Measurements from ENCODE around the gene C12orf75. TPM values are rescaled to one million over a fixed set of nuclear protein-coding genes. Genes with fewer than 3 reads are reported as not detected.
A peak's percentile ranks its signal among the peaks of the same experiment; 100 is the strongest.

The C12orf75 gene
- total and polyA plus RNA-seq, 2 donors (not counting 1 experiment from before 2014, with no cell fraction given) = 133 to 298 TPM

DNA sequence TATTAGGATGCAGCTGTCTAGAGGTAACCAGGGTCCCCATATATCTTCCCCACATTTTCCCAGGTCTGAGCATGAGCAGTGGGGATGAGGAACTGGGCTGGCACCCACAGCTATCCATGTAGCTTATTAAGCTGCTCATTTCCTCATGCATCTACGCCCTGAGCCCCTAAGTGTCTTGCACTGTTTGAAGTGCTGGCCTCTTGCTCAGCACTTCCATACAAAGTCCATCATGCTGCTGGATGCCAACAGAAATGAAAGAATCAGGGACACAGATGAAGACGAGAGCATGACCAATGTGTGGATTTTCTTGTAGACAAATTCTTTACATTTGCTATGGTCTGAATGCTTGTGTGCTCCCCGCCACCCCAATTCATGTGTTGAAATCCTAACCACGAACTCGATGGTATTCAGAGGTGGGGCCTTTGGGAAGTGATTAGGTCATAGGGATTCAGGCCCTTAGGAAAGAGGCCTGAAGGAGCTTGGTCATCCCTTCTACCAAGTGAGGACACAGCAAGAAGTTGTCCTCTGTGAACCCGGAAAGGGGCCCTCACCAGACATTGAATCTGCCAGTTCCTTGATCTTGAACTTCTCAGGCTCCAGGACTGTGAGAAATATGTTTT, 54.5 kb downstream of the C12orf75 start:
- Histone ChIP-seq H3K79me2 (ENCODE audit: control insufficient read depth, insufficient read depth, low read length) (no peaks in the 10 kb centered on the region), H3K4me2 (ENCODE audit: extremely low read depth, insufficient read depth, low read length) (no peak overlapping the region), H3K9me3 (ENCODE audit: control insufficient read depth, insufficient read depth, low read depth, low read length) (no peaks in the 10 kb centered on the region), H3K9ac (ENCODE audit: insufficient read depth, low read length) (no peak overlapping the region), H3K4me3 (replicated peaks in 1 of 4; ENCODE audit: control extremely low read depth in 1 of 4, insufficient read depth in 1 of 4, low read depth in 3 of 4, low read length in 4 of 4) (no peak overlapping the region), H2AFZ (ENCODE audit: low read length) (no peak overlapping the region), H3K4me1 (ENCODE audit: control insufficient read depth, extremely low read depth, insufficient read depth, low read length) (peaks cover 4% of the 10 kb centered on the region), H3K27ac (ENCODE audit: insufficient read depth, low read length) (no peak overlapping the region), H3K36me3 (ENCODE audit: control insufficient read depth, insufficient read depth, low read length) (peaks cover 2% of the 10 kb centered on the region), H4K20me1 (ENCODE audit: control insufficient read depth, extremely low read depth, insufficient read depth, low read length) (no peaks in the 10 kb centered on the region), H3K27me3 (ENCODE audit: control insufficient read depth, insufficient read depth, low read length) (no peaks in the 10 kb centered on the region)
- peak; percentile 57 to 66 for DNase-seq (ENCODE audit: low read depth in 2 of 2)
- TF ChIP-seq, protein P1, sequence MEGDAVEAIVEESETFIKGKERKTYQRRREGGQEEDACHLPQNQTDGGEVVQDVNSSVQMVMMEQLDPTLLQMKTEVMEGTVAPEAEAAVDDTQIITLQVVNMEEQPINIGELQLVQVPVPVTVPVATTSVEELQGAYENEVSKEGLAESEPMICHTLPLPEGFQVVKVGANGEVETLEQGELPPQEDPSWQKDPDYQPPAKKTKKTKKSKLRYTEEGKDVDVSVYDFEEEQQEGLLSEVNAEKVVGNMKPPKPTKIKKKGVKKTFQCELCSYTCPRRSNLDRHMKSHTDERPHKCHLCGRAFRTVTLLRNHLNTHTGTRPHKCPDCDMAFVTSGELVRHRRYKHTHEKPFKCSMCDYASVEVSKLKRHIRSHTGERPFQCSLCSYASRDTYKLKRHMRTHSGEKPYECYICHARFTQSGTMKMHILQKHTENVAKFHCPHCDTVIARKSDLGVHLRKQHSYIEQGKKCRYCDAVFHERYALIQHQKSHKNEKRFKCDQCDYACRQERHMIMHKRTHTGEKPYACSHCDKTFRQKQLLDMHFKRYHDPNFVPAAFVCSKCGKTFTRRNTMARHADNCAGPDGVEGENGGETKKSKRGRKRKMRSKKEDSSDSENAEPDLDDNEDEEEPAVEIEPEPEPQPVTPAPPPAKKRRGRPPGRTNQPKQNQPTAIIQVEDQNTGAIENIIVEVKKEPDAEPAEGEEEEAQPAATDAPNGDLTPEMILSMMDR (conservative IDR thresholded peaks at IDR 0.05 in 1 of 2, IDR thresholded peaks at IDR 0.05 in 1 of 2; ENCODE audit: low read depth in 1 of 2, low read length in 2 of 2) = no peak
- TF ChIP-seq EZH2 (IDR thresholded peaks at IDR 0.05; ENCODE audit: low read length, missing control alignments) = no peak

DNA sequence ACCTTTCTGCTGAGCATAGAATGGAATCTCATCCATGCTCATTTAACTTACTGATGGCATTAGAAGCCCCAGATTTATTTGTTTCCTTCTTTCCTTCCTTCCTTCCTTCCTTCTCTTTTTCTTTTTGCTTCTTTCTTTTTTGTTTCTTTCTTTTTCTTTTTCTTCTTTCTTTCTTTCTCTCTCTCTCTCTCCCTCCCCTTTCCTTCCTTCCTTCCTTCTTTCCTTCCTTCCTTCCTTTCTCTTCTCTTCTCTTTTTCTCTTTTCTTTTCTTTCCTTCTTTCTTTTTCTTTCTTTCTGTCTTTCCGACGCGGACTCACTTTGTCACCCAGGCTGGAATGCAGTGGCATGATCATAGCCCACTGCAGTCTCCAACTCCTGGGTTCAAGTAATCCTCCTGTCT, 55.9 kb downstream of the C12orf75 start:
- H3K36me3 ChIP-seq (ENCODE audit: control insufficient read depth, insufficient read depth, low read length) = peaks cover 2% of the 10 kb centered on the region
- no peaks in the 10 kb centered on the region for H4K20me1 ChIP-seq (ENCODE audit: control insufficient read depth, extremely low read depth, insufficient read depth, low read length)
- no peaks in the 10 kb centered on the region for H3K27me3 ChIP-seq (ENCODE audit: control insufficient read depth, insufficient read depth, low read length)
- no peak overlapping the region for H3K27ac ChIP-seq (ENCODE audit: insufficient read depth, low read length)
- peaks cover 4% of the 10 kb centered on the region for H3K4me1 ChIP-seq (ENCODE audit: control insufficient read depth, extremely low read depth, insufficient read depth, low read length)
- no peak overlapping the region for H3K9ac ChIP-seq (ENCODE audit: insufficient read depth, low read length)
- H3K79me2 ChIP-seq (ENCODE audit: control insufficient read depth, insufficient read depth, low read length) = no peaks in the 10 kb centered on the region
- DNase-seq (ENCODE audit: low read depth in 2 of 2) = no peak
- no peak overlapping the region for H3K4me2 ChIP-seq (ENCODE audit: extremely low read depth, insufficient read depth, low read length)
- H3K4me3 ChIP-seq (replicated peaks in 1 of 4; ENCODE audit: control extremely low read depth in 1 of 4, insufficient read depth in 1 of 4, low read depth in 3 of 4, low read length in 4 of 4) = no peak overlapping the region
- no peaks in the 10 kb centered on the region for H3K9me3 ChIP-seq (ENCODE audit: control insufficient read depth, insufficient read depth, low read depth, low read length)
- no peak for TF ChIP-seq EZH2 (IDR thresholded peaks at IDR 0.05; ENCODE audit: low read length, missing control alignments)
- TF ChIP-seq, protein P1 (conservative IDR thresholded peaks at IDR 0.05 in 1 of 2, IDR thresholded peaks at IDR 0.05 in 1 of 2; ENCODE audit: low read depth in 1 of 2, low read length in 2 of 2) = no peak
- no peak overlapping the region for H2AFZ ChIP-seq (ENCODE audit: low read length)

DNA sequence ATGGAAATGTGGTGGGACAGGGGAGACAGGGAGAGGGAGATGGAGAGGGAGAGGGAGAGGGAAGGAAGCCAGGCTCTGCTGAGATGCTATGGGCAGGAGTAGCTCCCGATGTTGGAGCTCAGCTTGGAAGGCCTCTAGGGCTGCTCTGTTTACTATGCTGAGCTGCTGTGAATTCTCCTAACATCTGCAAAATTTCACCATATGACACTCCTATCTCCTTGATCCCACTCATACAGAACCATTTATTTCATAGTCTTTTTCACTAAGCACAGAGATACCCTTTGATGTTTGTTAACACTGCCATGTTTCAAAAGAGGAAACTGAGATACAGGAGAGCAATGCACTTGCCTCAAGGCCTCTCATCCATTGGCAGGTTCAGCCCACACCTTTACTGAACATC, 60.7 kb downstream of the C12orf75 start:
- Histone ChIP-seq H3K4me1 (ENCODE audit: control insufficient read depth, extremely low read depth, insufficient read depth, low read length) (no peaks in the 10 kb centered on the region), H3K36me3 (ENCODE audit: control insufficient read depth, insufficient read depth, low read length) (peaks cover 2% of the 10 kb centered on the region), H2AFZ (ENCODE audit: low read length) (no peak overlapping the region), H3K4me2 (ENCODE audit: extremely low read depth, insufficient read depth, low read length) (no peak overlapping the region), H3K4me3 (replicated peaks in 1 of 4; ENCODE audit: control extremely low read depth in 1 of 4, insufficient read depth in 1 of 4, low read depth in 3 of 4, low read length in 4 of 4) (no peak overlapping the region), H4K20me1 (ENCODE audit: control insufficient read depth, extremely low read depth, insufficient read depth, low read length) (no peaks in the 10 kb centered on the region), H3K79me2 (ENCODE audit: control insufficient read depth, insufficient read depth, low read length) (no peaks in the 10 kb centered on the region), H3K27ac (ENCODE audit: insufficient read depth, low read length) (no peak overlapping the region), H3K27me3 (ENCODE audit: control insufficient read depth, insufficient read depth, low read length) (no peaks in the 10 kb centered on the region), H3K9me3 (ENCODE audit: control insufficient read depth, insufficient read depth, low read depth, low read length) (no peaks in the 10 kb centered on the region), H3K9ac (ENCODE audit: insufficient read depth, low read length) (no peak overlapping the region)
- no peak for DNase-seq (ENCODE audit: low read depth in 2 of 2)
- TF ChIP-seq, protein P1 (conservative IDR thresholded peaks at IDR 0.05 in 1 of 2, IDR thresholded peaks at IDR 0.05 in 1 of 2; ENCODE audit: low read depth in 1 of 2, low read length in 2 of 2) = no peak
- TF ChIP-seq EZH2 (IDR thresholded peaks at IDR 0.05; ENCODE audit: low read length, missing control alignments) = no peak
